Mammary epithelial cell (primary cell): ENCODE measurements around the gene LGALSL.

Experiments used
- CTCF ChIP-seq, 2 donors: IDR thresholded peaks in 1 of 2; conservative IDR thresholded peaks in 1 of 2; 2 replicates each; pipeline ENCODE4 v1.5.1; 2011 to 2012; ENCODE audit warnings: inconsistent platforms in 2 of 2, low read length in 2 of 2, mild to moderate bottlenecking in 2 of 2, control low read depth in 1 of 2, low read depth in 1 of 2; ENCODE audit not compliant: insufficient read depth in 1 of 2; ENCODE audit errors: extremely low read depth in 1 of 2
- EZH2 ChIP-seq: IDR thresholded peaks from 2 replicates; pipeline ENCODE4 v1.6.1; 2012; ENCODE audit warnings: low read length, inconsistent platforms, borderline replicate concordance

- TF ChIP-seq CTCF (conservative IDR thresholded peaks at IDR 0.05 in 1 of 2, IDR thresholded peaks at IDR 0.05 in 1 of 2; ENCODE audit: extremely low read depth in 1 of 2, insufficient read depth in 1 of 2, low read depth in 1 of 2, low read length in 2 of 2): no peak
- TF ChIP-seq EZH2: no peak
These were observed 29.5 kb upstream of the LGALSL start for GRCh38 chr2:64424416-64424987.
